GM21360 (cell line): ENCODE measurements around the gene TXNDC11.

Experiments used
- ATAC-seq: cut with Tn5 transposase; IDR thresholded peaks from one replicate; pipeline ENCODE4 v1.9.1; 2021; ENCODE audit warnings: mild to moderate bottlenecking, moderate library complexity; ENCODE audit not compliant: unreplicated experiment

TXNDC11 gene

DNA sequence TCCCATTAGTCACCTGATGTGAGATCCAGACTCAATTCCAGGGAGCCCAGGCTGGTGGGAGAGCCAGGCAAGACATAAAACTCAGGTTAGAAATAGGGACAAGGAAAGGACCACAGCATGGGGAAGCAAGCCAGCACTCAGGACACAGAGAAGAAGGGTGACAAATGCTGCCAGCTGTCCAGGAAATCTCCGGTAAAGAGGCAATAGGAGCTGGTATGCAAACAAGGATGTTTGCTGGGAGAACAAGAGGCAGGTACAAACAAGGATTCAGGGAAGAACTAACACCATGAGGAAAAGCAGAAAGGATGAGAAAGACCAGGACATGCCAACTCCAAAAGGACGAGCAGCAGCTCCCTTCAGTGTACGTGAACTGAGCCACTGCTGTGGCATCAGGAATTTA lies 10.2 kb upstream of the TXNDC11 start:
- no peak for ATAC-seq

GRCh38 chr16:11750056-11750455 lies 7.4 kb upstream of the TXNDC11 start:
- ATAC-seq, result no peak

DNA sequence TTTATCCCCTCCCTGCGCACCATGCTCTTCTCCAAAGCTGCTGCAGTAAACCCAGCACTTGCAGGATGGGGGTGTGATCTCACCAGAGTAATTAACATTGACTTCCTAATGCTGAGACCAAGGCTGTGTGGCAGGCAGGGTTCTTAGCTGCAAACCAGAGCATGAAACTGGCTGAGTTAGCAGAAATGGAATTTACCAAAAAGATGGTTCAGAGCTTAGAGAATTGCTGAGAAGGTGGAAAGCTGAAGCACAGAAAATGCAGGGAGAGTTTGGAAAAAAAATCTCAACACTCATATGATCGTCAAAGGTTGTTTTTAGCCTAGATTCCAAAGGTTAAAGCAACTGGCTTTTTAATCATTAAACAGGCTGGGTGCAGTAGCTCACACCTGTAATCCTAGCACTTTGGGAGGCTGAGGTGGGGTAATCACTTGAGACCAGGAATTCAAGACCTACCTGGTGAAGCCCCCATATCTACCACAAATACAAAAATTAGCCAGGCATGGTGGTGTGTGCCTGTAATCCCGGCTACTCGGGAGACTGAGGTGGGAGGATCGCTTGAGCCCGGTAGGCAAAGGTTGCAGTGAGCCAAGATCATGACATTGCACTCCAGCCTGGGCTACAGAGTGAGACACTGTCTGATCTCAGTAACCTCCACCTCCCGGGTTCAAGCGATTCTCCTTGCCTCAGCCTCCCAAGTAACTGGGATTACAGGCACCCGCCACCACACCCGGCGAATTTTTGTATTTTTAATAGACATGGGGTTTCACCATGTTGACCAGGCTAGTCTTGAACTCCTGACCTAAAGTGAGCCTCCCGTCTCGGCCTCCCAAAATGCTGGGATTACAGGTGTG lies 6.0 kb upstream of the TXNDC11 start:
- no peak for ATAC-seq

DNA sequence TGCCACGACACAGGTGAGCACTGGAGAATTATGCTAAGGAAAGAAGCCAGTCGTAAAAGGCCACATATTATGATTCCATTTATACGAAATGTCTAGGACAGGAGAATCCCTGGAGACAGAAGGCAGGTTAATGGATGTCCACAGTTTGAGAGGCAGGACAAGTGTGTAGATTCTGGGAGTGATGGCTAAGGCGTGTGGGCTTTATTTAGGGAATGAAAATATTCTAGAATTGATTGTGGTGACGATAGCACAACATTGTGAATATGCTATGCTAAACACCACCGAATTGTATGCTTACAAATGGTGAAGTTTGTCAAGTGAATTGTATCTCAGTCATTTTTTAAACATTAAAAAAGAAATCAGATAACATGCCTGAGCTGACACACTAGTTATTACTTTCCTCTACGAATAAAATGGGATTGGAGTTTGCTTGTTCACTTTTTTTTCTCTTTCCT lies 5.3 kb upstream of the TXNDC11 start:
- ATAC-seq, result no peak

GRCh38 chr16:11744075-11744470 lies 1.4 kb upstream of the TXNDC11 start:
- ATAC-seq, result no peak

- ATAC-seq, result no peak
Measured at GRCh38 chr16:11743308-11744074, 834 bp upstream of the TXNDC11 start.

- ATAC-seq, result no peak
Measured at GRCh38 chr16:11742093-11742535, 543 bp downstream of the TXNDC11 start.

DNA sequence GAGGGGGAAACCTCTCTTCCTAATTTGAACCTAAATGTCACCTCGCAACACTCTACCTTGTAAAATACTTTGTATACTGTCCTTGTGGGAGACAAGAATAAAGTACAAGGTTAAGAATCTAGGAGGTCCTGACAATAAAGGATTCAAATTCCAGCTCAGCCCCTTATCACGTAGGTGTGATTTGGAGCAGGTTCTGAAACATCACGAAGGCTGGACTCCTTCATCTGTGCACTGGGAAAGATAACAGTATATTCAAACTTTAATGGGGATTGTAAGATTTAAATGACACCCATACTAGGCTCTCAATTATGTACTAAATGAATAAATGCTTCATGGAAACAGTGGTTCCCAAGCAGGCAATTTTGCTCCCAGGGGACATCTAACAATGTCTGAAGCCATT lies 2.1 kb downstream of the TXNDC11 start:
- no peak for ATAC-seq

DNA sequence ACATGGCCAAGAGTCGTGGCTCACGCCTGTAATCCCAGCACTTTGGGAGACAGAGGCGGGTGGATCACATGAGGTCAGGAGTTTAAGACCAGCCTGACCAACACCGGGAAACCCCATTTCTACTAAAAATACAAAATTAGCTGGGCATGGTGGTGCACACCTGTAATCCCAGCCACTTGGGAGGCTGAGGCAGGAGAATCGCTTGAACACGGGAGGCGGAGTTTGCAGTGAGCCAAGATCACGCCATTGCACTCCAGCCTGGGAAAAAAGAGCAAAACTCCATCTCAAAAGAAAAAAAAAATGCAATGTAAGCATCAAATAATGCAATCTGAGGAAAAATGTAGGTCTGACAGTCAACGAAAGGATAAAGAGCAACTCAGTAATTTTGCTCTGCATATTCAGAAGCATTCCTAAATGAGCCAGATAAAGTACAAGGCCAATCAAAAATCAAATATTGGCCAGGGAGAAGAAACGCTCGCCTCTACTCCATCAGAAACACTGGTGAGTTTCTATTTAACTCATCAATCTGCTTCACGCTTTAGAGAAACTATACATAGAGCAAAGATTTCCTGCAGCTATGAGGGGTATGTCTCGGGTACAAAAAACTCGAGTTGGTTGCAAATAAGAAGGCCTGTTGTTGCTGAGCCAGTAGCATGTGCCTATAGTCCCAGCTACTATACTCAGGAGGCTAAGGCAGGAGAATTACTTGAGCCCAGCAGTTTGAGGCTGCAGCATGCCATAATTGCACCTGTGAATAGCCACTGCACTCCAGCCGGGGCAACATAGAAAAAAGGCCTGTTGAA lies 3.7 kb downstream of the TXNDC11 start:
- ATAC-seq, result no peak

DNA sequence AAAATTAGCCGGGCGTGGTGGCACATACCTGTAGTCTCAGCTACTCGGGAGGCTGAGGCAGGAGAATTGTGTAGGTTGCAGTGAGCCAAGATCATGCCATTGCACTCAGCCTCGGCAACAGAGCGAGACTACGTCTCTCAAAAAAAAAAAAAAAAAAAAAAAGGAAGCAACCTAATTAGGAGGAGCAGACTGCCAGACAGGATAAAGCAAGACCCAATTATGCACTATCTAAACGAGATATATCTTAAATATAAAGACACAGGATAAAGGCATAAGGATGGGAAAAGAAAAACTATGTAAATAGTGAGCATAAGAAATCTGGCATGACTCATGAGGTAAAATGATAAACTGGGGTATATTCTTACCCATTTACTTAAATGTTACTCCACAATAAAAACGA lies 4.9 kb downstream of the TXNDC11 start:
- ATAC-seq, result no peak

- ATAC-seq, result no peak
Measured at GRCh38 chr16:11736903-11737302, 5.8 kb downstream of the TXNDC11 start.

DNA sequence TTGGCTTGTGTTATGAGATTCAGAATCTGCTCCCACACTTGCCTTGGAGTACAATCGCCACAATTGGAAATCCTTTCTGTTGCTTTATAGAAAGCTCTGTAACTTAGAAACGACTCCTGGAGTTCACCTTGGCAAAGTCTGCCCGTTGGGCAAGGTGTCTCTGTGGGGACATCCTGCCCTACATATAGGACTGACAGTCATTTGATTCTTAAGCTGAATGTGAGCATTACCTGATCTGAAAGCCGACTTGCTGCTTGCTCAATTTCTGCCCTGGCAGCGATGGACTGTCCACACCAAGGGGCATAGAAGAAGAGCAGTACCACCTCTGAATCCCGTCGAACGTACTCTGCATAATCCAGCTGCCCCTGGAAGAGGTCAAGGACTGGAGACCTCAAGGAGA lies 6.9 kb downstream of the TXNDC11 start:
- ATAC-seq, result no peak

DNA sequence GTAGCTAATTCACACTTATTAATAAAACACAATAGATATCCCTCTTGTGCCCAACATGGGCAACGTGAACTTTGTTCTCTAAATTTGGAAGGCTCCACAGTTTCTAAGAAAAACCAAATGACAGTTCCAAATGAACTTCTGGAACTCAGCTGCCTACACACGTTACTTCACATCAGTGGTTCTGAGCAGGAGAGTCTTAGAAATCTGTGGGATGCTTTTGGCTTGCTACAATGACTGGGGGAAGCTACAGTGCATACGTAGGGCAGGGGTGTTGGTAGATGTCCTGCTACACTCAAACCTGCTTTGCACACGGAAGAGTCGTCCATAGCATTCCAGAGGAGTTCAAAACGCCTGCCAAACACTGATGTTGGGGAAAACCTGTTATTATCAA lies 8.0 kb downstream of the TXNDC11 start:
- no peak for ATAC-seq

- no peak for ATAC-seq
Measured at GRCh38 chr16:11734025-11734652, 8.5 kb downstream of the TXNDC11 start.

DNA sequence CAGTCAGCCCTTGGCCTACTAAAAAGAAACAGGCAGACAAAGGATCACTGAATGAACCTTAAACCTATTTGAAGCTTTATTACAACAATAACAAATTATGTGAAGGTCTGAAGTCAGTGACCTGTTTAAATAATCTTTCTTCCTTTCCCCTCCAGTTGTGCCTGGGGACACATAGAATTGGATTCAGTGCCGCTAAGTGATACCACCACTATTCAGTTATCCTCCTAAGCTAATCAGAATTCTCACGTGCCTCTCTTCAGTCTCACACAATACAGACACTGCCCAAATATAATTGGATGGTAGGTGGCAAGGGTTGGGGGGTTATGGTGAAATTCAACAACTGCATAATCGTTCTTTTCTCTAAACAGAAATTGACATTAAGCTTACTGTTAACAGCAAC lies 11.4 kb downstream of the TXNDC11 start:
- no peak for ATAC-seq

DNA sequence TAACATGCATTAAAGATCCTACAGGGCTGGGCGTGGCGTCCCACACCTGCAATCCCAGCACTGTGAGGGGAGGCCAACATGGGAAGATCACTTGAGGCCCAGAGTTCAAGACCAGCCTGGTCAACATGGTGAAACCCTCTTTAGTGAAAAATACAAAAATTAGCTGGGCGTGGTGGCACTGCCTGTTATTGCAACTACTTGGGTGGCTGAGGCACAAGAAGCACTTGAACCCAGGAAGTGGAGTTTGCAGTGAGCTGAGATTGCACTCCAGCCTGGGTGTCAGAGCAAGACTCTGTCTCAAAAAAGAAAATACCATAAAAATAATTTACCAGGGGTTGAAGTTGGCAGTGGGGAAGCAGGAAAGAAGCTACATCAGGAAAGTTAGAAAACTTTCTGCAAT lies 12.9 kb downstream of the TXNDC11 start:
- ATAC-seq, result no peak

- no peak for ATAC-seq
Measured at GRCh38 chr16:11727796-11728543, 14.7 kb downstream of the TXNDC11 start.

- no peak for ATAC-seq
Measured at GRCh38 chr16:11726008-11726407, 16.6 kb downstream of the TXNDC11 start.

DNA sequence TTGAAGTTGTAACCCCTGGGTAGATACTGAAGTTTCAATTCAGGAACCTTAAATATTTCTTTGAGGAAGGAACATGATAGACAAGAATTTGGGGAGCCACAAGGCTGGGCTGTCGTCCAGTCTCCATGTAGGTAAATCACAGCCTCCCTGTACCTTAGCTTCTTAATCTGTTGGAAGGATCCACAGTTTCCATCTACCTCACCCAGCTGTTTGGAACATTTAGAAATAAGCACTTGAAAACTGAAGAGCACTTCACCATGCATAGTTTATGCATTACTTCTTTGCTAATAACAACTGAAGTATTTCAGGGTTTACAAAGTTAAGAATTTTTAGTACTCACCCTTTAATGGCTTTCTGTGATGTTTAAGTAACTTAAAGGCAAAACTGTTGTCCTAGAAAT lies 17.2 kb downstream of the TXNDC11 start:
- ATAC-seq, result no peak

DNA sequence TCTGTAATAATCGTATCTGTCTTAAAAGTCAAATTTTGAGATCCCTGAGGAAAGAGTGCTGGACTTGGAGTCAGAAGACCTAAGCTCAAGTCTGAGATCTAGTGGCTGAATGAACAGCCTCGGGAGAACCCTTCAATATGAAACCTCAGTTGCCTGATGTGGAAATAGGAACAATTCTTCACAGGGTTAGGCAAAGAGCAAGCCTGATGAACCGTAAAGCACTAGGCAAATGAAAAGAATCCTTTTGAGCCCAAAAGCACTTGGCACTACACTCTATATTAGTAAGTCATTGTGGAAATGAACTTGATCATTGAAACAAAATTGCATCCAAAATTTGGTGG lies 20.2 kb downstream of the TXNDC11 start:
- no peak for ATAC-seq
